Heart left ventricle (tissue), 13 donors: ENCODE measurements around the gene STK24.

Experiments used
- POLR2A ChIP-seq, 2 donors: fragments of 450-650 bp; IDR thresholded peaks; one replicate each; pipeline ENCODE4 v1.6.1; 2017; ENCODE audit warnings: antibody characterized with exemption in 2 of 2, mild to moderate bottlenecking in 2 of 2, moderate library complexity in 2 of 2
- TF ChIP-seq, protein P1 (sequence below), 12 donors: fragments of 200-600 bp; sonication (generic) in 4 of 12; IDR thresholded peaks; one replicate each; pipeline versions ENCODE4 v1.5.0 to v1.8.0; 2018 to 2022; ENCODE audit warnings: antibody characterized with exemption in 12 of 12, mild to moderate bottlenecking in 5 of 12
- donor health status: ischemic (EF 13 %, LVEDD 7.1; RV severe dilation, severe dysfunction).
- donor health status: DM: no; HTN: yes; CAD: no.
- donor health status: DM: no; HTN: no; CAD: no.
- donor health status: ischemic (EF 25% LVEDD 6.9; RV normal size, moderate dysfunction).
- donor health status: ischemic (EF 25% LVEDD 5.7; RV mildly dilated, moderate dysfunction).
- donor health status: ischemic (EF 35%, LVEDD 5.7; RV mildly dilated, moderate dysfunction).
- donor health status: nonischemic (EF 11% LVEDD 7.7; RV severe dilation, severe dysfunction).
- donor health status: DM: yes; HTN: yes; CAD: no.
- donor health status: PGD.
- donor health status: ischemic (EF 29% LVEDD 5.4; RV normal size, mild dysfunction).
- donor health status: nonischemic (EF 23%, LVEDD 6.1; RV moderate dilation, normal function).

DNA sequence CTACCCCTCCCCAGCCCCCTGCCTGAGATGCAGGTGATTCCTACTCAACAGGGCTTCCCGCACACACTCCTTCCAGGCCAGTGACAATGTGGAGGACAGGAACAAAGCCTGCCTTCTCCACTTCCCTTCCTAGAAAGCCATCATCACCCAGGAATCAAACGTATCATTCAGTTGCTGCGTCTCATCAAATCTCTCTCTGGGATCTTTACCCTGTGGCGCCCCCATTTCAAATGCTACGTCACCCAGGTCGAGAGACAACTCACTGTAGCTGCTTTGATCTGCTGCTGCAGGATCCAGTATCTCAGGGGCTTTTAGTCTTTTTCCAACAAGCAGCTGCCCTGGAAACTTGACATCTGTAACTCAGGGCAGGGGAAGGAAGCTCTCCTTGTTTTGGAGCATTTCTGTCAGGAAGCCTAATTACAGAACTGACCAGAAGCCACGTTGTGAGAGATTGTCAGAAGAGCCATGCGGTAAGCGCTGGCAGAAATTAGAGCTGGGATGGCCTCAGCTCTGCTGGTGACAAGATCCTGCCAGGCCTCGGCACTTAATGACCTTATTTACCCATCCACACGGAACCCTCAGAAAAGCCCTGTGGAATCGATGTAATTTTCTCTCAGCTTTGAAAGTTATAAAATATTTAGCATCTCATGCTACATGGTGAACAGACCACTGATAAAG is 140.5 kb downstream of the STK24 start:
- TF ChIP-seq, protein P1, sequence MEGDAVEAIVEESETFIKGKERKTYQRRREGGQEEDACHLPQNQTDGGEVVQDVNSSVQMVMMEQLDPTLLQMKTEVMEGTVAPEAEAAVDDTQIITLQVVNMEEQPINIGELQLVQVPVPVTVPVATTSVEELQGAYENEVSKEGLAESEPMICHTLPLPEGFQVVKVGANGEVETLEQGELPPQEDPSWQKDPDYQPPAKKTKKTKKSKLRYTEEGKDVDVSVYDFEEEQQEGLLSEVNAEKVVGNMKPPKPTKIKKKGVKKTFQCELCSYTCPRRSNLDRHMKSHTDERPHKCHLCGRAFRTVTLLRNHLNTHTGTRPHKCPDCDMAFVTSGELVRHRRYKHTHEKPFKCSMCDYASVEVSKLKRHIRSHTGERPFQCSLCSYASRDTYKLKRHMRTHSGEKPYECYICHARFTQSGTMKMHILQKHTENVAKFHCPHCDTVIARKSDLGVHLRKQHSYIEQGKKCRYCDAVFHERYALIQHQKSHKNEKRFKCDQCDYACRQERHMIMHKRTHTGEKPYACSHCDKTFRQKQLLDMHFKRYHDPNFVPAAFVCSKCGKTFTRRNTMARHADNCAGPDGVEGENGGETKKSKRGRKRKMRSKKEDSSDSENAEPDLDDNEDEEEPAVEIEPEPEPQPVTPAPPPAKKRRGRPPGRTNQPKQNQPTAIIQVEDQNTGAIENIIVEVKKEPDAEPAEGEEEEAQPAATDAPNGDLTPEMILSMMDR (IDR thresholded peaks at IDR 0.05), result no peak
- TF ChIP-seq POLR2A (IDR thresholded peaks at IDR 0.05), result no peak
